AG04450 (cell line): ENCODE measurements around the gene SIRT7. TPM values are rescaled to one million over a fixed set of nuclear protein-coding genes. Genes with fewer than 3 reads are reported as not detected.
"Not testable (repeated sequence)": the region's sequence is repeated elsewhere in the genome, so short reads cannot be mapped to it uniquely, and the experiment has no call there.

ENCODE experiments used
- CTCF ChIA-PET: fragments of 300-600, 350-600 bp; formaldehyde crosslinking; extraction: SDS; loops from one replicate; lab custom pipeline; 2022; ENCODE audit warnings: antibody characterized with exemption, inconsistent platforms; lab: Charles Lee
- POLR2A ChIA-PET: fragments of 350-600 bp; formaldehyde crosslinking; extraction: SDS; loops from one replicate; lab custom pipeline; 2021; ENCODE audit warnings: antibody characterized with exemption, inconsistent platforms; lab: Yijun Ruan, JAX
- DNase-seq: peaks from one replicate; pipeline ENCODE4 v3.0.0-alpha.2; 2011; ENCODE audit warnings: low read depth, low spot score
- H3K27ac ChIP-seq: one replicate; pipeline ENCODE4 v1.5.1; 2012; ENCODE audit warnings: low read depth, low read length, control low read depth
- H3K27me3 ChIP-seq: one replicate; pipeline ENCODE4 v1.6.0; 2012; ENCODE audit warnings: low read length; ENCODE audit not compliant: control insufficient read depth, insufficient read depth
- H3K4me3 ChIP-seq: 2 replicates; pipeline ENCODE4 v1.5.1; 2011; ENCODE audit warnings: mild to moderate bottlenecking, low read depth, low read length, control low read depth
- H3K9me3 ChIP-seq: 2 replicates; pipeline ENCODE4 v1.5.1; 2012; ENCODE audit warnings: low read length; ENCODE audit not compliant: control insufficient read depth, insufficient read depth
- polyA plus RNA-seq: library from polyadenylated mRNA; depleted of rRNA; stranded (reverse); fragments of >200 nt; gene quantifications from 2 replicates; pipeline ENCODE4 v1.2.3, GENCODE V29; 2011
- TF ChIP-seq, protein P1 (sequence below): IDR thresholded peaks from 2 replicates; pipeline ENCODE4 v1.5.1; 2011; ENCODE audit warnings: low read depth, low read length, control low read depth, inconsistent platforms

SIRT7 gene
- polyA plus RNA-seq, 1 experiment = 4.3 TPM

- ChIA-PET POLR2A (no interaction called here), CTCF (interaction anchor here (1.4 kb wide), 1 partner anchor 64 kb away, joined by 5 read pairs; no protein-coding TSS in a partner anchor)
- no peak for DNase-seq
- H3K27me3 ChIP-seq = peaks cover 26% of the 10 kb centered on the region
- TF ChIP-seq, protein P1, sequence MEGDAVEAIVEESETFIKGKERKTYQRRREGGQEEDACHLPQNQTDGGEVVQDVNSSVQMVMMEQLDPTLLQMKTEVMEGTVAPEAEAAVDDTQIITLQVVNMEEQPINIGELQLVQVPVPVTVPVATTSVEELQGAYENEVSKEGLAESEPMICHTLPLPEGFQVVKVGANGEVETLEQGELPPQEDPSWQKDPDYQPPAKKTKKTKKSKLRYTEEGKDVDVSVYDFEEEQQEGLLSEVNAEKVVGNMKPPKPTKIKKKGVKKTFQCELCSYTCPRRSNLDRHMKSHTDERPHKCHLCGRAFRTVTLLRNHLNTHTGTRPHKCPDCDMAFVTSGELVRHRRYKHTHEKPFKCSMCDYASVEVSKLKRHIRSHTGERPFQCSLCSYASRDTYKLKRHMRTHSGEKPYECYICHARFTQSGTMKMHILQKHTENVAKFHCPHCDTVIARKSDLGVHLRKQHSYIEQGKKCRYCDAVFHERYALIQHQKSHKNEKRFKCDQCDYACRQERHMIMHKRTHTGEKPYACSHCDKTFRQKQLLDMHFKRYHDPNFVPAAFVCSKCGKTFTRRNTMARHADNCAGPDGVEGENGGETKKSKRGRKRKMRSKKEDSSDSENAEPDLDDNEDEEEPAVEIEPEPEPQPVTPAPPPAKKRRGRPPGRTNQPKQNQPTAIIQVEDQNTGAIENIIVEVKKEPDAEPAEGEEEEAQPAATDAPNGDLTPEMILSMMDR = no peak
- no peaks in the 10 kb centered on the region; the same call in 1 of the 2 replicates for H3K9me3 ChIP-seq
- no peak overlapping the region for H3K4me3 ChIP-seq
- no peak overlapping the region for H3K27ac ChIP-seq
These were observed 38.0 kb upstream of the SIRT7 start for GRCh38 chr17:81955756-81956544.

DNA sequence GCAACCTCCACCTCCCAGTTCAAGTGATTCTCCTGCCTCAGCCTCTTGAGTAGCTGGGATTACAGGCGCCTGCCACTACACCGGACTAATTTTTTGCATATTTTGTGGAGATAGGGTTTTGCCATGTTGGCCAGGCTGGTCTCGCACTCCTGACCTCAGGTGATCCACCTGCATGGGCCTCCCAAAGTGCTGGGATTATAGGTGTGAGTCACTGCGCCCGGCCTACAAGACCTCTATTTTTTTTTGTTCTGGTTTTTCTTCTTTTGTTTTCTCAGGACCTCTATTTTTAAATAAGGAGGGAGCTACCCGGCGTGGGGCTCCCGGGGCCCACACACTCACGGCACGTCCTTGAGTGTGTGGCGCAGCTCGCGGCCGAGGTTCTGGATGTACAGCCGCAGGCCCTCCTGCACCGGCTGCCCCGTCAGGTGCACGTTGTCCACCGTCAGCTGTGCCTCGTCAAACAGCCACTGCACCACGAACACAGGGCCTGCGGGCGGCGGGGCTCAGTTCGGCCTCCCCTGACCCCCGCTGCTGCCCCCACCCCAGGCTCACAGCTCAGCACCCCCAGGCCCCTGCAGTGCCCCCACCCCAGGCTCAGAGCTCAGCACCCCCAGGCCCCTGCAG is 37.2 kb upstream of the SIRT7 start:
- TF ChIP-seq, protein P1 = no peak
- H3K9me3 ChIP-seq = no peaks in the 10 kb centered on the region; the same call in 1 of the 2 replicates
- ChIA-PET CTCF (interaction anchor here (1.4 kb wide), 1 partner anchor 65 kb away, joined by 5 read pairs; no protein-coding TSS in a partner anchor), POLR2A (no interaction called here)
- H3K27ac ChIP-seq = no peak overlapping the region
- no peak overlapping the region for H3K4me3 ChIP-seq
- DNase-seq = no peak
- H3K27me3 ChIP-seq = peaks cover 22% of the 10 kb centered on the region

DNA sequence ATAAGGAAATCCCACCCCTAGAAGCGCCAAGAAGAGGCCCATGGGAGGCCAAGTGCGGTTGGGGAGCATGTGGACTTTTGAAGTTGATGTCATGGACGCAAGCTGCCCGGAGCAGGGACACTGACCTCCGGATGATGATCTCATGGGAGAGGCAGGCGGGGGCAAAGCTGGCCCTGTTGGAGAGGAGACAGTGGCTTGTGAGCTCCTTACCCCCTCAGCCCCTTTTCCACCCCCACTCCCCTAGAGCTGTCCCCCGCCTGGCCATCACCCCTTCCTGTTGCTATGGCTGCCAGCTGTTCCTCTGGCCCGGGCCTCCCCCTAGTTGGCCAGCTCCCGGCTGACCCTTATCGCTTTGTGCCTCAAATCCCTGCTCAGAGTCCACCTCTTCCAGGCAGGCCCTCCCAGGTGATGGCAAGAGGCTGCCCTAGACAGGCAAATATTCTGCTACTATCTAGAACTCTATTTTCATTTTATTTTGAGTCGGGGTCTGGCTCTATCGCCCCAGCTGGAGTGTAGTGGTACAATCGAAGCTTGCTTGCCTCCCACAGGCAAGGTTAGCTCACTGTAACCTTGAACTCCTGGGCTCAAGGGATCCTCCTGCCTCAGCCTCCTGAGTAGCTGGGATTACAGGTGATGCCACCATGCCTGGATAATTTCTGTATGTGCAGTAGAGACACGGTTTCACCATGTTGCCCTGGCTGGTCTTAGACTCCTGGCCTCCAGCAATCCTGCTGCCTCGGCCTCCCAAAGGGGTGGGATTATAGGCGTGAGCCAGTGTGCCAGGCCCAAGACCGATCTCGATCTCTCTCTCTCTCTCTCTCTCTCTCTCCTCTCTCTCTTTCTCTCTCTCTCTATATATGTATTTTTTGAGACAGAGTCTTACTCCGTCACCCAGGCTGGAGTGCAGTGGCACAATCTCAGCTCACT is 36.4 kb upstream of the SIRT7 start:
- ChIA-PET POLR2A (no interaction called here), CTCF (interaction anchor here (1.4 to 2.0 kb wide), 2 partner anchors 66 to 76 kb away, joined by 5 to 7 read pairs; no protein-coding TSS in a partner anchor)
- no peak for DNase-seq
- TF ChIP-seq, protein P1 = no peak
- H3K27me3 ChIP-seq = peaks cover 19% of the 10 kb centered on the region
- no peak overlapping the region for H3K4me3 ChIP-seq
- H3K9me3 ChIP-seq = no peaks in the 10 kb centered on the region; the same call in 1 of the 2 replicates
- H3K27ac ChIP-seq = no peak overlapping the region

GRCh38 chr17:81953443-81953842 is 35.5 kb upstream of the SIRT7 start:
- CTCF ChIA-PET = interaction anchor here (2.0 kb wide), 1 partner anchor 77 kb away, joined by 7 read pairs; no protein-coding TSS in a partner anchor
- H3K27me3 ChIP-seq, H3K9me3 ChIP-seq, H3K27ac ChIP-seq, DNase-seq, POLR2A ChIA-PET, H3K4me3 ChIP-seq: not testable (repeated sequence)

DNA sequence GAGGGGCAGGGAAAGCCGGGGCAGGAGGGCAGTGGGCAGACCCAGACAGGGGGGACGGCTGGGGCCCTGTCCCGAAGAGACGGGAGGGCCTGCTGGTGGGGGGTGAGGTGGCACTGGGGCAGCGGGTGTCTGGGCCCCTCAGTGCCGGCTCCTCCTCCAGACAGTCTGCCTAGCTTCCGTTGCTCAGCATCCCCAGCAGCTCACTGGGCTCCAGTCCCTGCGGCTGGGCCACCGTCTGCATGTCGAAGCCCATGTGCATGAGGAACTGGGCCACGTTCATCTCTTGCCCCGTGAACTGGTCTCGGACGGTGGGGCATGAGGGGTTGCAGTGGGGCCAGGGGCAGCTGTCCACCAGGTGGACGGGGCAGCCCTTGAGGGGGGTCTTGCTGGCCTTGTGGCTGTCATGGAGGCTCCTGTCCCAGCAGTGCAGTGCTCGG is 34.8 kb upstream of the SIRT7 start:
- TF ChIP-seq, protein P1 = no peak
- Histone ChIP-seq H3K4me3 (no peak overlapping the region), H3K27me3 (peaks cover 7% of the 10 kb centered on the region), H3K27ac (no peak overlapping the region), H3K9me3 (no peaks in the 10 kb centered on the region; the same call in 1 of the 2 replicates)
- ChIA-PET POLR2A (interaction anchor here (0.6 kb wide), 1 partner anchor 8 kb away, joined by 3 read pairs; no protein-coding TSS in a partner anchor), CTCF (interaction anchor here (0.6 to 2.0 kb wide), 2 partner anchors 11 to 77 kb away, joined by 4 to 7 read pairs; no protein-coding TSS in a partner anchor)
- DNase-seq = no peak
